HG02884 (cell line): Measurements from ENCODE around the gene PTCH2.
"Not testable (repeated sequence)": the region's sequence is repeated elsewhere in the genome, so short reads cannot be mapped to it uniquely, and the experiment has no call there.

Experiments used
- ATAC-seq: cut with Tn5 transposase; IDR thresholded peaks from one replicate; pipeline ENCODE4 v1.9.1; 2021; ENCODE audit warnings: mild to moderate bottlenecking, moderate library complexity; ENCODE audit not compliant: unreplicated experiment

The PTCH2 gene

DNA sequence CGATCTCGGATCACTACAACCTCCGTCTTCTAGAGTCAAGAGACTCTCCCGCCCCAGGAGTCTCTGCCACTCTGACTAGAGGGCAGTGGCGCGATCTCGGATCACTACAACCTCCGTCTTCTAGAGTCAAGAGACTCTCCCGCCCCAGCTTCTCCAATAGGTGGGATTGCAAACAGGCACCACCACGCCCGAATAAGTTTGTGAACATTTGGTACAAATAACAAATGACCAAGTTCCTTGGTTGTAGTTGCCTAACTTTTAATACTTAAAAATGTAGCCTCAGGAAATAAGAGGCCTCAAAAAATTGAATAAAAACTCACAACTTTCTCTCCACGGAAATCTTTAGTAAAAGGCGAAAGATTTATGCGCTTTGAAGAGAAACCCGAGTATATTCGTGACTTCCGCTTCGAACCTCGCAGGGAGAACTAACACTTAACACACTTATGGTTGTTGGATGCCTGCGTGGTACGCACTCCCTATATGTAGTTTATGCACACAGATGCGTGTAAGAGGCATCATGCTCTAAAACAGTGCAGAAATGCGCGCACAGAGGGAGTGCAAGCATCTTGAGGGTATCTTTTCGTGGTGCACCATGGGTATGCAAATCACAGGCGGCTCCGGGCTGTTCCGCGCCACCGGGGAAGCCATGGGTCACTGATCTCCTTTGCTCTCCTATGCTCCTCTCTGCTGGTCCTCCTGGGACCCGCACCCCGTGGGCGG is 23.3 kb downstream of the PTCH2 start:
- peak; percentile 87 for ATAC-seq

DNA sequence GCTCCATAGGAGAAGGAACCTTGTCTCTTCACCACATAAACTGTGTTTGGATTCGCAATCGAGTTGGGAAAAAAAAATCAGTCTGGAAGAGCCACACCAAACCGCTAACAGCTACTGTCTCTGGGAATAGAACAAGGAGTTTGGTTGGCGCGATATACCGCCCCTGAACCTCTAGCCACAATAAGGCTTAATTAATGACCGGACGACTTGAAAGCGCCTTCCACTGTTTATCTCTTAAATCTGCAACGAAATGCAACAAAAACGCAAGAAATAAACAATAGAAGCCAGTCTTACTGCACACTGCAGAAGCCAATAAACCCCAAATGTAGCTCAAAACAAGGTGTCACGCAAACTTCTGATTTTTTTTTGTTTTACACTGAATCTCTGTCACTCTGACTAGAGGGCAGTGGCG is 23.9 kb downstream of the PTCH2 start:
- no peak for ATAC-seq

DNA sequence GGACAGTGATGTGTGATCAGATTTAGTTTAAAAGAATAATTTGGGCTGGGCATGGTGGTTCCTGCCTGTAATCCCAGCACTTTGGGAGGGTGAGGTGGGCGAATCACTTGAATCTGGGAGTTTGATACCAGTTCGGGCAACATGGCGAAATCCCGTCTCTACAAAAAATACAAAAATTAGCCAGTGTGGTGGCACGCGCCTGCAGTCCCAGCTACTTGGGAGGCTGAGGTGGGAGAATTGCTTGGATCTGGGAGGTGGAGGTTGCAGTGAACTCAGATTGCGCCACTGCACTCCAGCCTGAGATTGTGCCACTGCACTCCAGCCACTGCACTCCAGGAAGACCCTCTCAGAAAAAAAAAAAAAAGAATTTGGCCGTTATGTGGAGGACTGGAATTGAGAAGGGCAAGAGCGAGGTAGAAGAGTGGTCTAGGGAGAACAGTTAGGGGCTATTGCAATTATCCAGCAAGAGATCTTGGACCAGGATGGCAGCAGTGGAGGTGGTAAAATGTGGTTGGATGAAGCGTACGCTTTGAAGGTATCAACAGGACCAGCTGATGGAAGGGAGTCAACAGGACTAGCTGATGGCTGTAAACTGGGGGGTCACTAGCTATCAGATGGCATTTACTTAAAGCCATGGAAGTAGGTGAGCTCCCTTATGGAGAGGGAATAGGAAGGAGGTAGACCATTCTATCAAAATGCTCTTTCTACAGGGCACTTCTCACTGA is 25.1 kb downstream of the PTCH2 start:
- no peak for ATAC-seq

DNA sequence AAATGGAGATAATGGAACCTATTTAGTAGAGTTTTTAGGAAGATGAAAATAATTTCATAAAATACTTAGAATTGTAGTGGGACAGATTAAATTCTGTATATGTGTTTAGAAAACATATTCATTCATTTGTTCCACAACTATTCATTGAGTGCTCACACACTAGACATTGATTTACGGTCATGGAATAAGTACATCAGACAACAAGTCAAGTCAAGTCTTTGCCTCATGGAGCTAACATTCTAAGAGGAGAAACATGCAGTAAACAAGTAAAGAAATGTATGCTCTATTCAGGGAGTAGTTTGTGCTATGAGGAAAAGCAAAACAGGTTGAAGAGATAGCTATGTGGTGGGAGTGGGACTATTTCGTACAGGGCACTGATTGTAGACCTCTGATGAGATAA is 25.7 kb downstream of the PTCH2 start:
- ATAC-seq, result no peak

DNA sequence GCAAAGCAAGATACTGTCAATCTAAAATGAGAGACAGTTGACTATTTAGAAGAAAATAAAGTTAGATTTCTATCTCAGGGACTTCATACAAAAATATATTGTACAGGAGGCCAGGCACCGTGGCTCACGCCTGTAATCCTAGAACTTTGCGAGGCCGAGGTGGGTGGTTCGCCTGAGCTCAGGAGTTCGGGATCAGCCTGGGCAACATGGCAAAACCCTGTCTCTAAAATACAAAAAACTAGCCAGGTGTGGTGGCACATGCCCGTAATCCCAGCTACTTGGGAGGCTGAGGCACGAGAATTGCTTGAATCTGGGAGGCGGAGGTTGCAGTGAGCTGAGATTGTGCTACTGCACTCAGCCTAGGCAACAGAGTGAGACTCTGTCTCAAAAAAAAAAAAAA is 27.1 kb downstream of the PTCH2 start:
- ATAC-seq, result not testable (repeated sequence)

DNA sequence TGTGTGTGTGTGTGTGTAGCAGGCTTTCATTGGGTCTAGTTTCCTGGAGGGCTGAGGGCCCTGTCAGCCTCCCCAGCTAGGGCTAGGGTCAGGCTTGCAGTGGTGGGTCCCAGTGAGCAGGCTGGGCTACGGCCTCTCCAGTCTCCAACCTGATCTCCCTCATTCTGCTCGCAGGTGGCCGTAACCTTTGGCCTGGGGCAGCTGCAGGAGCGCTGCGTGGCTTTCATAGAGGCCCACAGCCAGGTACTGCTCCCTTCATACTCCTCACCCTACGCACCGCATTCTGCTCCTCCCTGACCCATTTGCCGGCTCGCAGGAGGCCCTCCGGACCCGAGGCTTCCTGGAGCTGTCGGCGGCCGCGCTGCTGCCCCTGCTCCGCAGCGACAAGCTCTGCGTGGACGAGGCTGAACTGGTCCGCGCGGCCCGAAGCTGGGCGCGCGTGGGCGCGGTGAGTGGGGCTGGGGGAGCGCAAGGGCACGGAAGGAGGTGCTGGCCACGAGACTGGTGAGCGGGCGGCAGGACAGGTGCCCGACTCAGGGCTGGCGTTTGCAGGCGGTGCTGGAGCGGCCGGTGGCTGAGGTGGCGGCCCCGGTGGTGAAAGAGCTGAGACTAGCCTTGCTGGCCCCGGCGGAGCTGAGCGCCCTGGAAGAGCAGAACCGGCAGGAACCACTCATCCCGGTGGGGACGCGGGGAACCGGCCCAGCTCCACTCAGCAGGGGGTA is 30.1 kb downstream of the PTCH2 start:
- ATAC-seq, result no peak

DNA sequence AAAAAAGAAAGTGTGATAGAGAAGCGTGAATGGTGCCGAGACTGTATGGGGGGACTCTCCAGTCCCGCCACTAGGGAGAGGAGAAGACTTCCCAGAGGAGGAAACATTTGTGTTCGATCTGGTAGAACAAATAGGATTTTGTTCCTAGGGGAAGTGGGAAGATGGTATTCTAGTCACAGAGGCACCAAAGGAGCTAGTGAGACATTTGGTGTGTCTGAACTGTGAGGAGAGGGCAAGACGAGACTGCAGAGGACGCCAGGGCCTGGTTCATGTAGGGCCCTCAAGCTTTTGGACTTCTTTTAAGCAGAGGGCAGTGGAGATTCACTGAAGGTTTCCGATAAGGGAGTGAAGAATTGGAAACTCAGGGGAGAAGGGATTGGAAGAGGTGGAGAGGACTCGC is 31.8 kb downstream of the PTCH2 start:
- ATAC-seq, result no peak

DNA sequence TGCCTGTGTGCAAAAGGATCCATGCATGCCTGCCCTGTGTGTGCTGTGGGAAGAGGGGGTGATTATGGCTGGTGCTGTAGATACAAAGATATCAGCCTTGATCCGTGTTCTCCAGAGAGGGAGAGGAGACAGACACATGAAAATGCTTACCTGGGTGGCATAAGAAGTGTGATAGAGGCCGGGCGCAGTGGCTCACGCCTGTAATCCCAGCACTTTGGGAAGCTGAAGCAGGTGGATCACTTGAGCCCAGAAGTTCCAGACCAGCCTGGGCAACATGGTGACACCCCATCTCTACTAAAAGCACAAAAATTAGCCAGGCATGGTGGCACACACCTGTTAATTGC is 32.3 kb downstream of the PTCH2 start:
- not testable (repeated sequence) for ATAC-seq

DNA sequence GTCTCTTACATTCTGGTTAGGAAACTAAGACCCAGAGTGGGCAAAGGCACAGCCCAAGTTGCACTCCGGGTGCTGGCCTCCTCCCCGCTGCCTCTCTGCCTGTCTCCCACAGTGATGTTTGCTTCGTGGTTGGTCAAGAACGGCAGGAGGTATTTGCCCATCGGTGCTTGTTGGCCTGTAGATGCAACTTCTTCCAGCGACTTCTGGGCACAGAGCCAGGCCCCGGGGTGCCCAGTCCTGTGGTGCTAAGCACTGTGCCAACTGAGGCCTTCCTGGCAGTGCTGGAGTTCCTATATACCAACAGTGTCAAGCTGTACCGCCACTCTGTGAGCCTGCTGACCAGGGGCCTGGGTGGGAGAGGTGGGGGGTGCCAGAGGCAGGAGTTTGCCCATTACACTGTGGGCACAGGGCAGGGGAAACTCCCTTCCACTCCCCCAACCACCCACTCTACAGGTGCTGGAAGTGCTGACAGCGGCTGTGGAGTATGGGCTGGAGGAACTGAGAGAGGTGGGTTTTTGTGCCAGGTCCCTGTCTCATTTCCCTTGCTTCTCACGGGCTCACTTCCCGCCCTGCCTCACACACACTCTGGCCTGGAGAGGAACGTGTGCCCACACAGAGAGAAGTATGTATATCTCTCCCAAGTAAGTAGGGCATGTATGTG is 32.8 kb downstream of the PTCH2 start:
- no peak for ATAC-seq

DNA sequence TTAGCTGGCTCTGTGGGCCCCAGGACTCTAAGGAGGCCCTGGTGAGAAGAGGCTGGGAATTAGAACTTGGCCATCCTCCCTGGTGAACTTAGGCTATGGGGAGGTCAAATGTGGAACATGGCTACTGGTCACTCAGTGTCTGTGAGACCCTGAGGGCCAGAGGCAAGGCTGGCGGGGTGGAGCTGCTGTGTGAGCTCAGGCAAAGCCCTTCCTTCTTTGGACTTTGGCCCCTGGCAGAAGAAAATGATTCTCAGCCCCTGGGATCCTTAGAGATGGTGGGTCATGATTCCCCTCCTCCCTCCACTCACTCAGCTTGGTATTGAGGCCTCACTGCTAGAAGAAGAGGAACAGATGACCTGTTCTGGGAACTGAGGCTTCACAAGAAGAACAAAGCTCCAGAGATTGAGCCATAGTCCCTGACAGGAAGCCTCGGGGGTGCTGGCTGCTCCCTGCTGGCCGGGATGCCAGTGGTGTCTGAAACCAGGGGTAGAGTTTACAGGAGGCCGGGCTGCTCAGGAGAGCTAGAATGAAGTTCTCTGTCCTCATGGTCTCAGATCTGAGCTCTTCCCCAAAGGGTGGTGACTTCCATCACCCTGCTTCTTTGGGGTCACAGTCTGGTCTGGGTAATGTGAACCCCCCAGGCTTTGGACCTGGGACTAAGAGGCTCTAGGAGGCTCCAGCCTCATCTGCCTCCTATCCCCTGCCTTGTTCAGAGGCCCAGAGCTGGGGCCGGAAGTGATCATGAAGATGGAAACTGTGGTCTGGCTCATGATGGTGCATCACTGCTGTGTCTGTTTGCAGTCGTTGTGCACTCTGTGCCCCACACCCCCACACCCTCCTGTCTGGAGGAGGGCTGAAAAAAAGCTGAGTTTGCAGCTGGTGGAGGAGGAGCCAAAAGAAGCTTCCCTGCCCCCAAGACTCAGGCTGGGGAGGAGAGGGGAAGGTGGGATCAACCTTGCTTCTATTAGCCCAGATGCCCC is 33.8 kb downstream of the PTCH2 start:
- no peak for ATAC-seq

DNA sequence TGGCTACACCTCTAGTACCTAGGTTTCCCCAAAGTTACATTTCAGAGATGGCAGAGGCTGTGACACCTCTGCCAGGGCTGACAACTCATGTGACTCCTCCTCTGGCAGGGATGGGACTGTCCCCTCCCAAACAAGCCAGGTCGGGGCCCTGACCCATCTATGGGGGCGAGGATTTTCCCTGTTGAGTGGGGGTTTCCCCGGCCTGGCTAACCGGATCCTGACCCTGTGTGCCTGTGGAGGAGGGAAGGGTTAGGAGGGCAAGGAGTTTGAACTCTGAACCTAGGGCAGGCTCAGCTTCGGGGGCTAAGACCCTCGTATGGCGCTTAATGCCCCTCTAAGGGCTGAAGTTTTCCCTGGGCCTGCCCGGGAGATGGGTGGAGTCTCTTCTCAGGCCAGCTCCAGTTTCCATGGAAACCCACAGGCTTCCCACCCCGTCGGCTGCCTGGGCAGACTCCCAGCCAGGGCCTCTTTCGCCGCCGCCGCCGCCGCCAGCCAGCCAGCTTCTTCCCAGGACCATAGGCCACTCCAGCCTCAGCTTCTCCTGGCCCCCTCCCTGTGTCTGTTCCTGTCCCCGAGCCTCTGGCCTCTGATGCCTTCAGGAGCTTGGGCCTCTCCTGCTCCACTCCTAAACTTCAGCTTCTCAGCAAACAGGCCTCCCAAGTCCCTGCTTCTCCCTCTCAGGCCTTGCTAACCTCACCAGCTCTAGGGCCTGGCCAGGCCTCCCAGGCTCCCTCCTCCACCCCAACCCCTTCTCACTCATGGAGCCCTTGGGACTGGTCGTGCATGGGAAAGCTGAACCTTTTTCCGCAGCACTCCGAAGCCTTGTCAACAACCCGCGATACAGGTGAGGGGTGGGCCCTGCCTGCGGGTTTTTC is 34.8 kb downstream of the PTCH2 start, which contains the start of gene BTBD19:
Gene BTBD19, plus strand, starts transcription at position 461 of the 875 bp plus-strand sequence. Its CDS starts 298 bp downstream, at position 759.
- no peak for ATAC-seq

DNA sequence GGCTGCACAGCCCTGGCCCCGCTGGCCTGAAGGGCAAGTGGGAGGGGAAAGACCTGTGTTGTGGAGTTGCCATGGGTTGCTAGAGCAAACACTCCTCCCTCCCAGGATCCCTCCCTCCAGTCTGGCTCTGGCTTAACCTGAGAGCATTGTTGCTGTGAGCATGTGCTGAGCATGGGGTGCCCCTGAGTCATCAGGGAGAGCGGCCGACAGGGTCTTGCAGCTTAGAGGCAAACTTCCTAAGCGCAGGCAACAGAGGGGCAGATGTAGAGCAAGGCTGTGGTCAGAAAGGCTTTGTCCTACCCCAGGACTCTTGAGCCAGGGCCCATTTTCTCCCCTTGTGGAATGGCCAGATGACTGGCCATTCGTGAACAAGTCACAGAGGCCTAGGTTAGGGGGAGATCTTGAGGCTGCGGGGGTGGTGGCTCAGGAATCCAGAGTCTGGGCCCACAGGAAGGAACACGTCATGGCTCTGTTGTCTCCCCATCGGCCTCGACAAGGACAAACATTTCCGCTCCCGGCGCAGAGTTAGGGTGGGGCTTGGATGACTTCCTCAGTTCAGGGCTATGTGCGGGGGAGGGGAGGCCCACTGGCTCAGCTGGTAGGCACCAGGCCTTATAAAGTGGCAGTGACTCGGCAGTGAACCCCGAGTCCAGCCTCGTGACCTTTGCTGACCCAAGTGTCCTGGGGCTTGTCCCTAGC is 35.5 kb downstream of the PTCH2 start:
- ATAC-seq, result no peak

DNA sequence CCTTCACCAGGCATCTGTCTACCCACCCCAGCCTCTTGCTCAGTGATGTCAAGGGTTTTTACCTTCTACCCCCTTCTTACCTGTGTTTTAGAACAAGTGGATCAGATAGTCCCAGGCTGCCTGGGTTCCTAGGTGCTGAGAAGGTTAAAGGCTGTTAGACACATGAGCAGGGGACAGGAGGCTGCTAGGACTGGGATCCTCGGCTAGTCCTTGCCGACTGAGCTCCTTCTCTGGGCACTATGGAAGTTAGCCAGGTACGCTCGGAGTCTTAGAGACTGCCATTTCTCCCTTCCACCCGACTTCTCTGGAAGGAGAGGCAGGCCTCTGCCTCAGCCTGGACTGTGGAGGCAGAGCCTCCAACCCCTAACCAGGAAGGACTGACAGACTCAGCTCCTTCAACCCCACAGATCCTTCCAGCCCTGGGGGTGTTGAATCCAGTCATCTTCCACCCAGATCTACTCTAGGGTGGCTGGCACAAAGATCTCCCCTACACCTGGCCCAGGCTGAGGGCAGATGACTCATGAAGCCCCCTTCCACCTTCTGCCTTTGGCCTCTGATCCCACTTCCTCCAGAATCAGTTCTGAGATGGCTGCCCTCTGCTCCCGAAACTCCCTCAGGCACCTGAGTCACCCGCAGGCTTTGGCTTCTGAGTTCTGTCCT is 36.2 kb downstream of the PTCH2 start, which contains the start of gene DYNLT4:
Gene DYNLT4, minus strand, starts transcription at position 648 of the 660 bp plus-strand sequence. CDS start 683 bp downstream, outside the sequence.
- ATAC-seq, result no peak

DNA sequence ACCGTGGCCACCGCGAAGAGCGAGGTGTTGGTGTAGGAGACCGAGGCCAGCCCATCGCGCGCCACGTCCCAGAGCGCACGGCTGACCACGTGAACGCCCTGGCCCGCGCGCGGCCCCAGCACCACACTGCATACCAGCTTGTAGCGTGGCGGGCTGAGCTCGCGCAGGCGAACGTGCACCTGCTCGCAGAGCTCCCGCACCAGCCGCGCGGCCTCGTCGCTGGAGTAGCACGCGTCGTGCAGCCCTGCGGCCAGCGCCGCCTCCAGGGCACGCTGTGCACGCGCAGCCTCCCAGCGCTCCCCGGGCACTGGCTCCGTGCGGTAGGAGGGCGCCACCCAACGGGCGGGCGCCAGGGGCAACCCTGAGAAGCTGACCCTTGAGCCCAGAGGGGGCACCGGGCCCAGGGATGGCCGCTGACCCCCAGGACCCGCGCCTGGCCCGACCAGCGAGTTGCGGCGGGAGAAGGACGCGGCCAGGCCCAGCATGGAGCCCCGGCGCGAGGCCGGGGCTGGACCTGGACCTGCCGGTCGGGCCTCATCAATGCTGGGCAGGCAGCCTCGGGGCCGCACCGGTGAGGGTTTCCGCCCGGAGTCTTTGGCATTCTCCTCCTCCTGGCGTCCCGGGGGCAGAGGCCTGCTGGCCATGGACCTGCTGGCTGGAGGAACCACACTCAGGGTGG is 36.9 kb downstream of the PTCH2 start:
- ATAC-seq, result no peak

DNA sequence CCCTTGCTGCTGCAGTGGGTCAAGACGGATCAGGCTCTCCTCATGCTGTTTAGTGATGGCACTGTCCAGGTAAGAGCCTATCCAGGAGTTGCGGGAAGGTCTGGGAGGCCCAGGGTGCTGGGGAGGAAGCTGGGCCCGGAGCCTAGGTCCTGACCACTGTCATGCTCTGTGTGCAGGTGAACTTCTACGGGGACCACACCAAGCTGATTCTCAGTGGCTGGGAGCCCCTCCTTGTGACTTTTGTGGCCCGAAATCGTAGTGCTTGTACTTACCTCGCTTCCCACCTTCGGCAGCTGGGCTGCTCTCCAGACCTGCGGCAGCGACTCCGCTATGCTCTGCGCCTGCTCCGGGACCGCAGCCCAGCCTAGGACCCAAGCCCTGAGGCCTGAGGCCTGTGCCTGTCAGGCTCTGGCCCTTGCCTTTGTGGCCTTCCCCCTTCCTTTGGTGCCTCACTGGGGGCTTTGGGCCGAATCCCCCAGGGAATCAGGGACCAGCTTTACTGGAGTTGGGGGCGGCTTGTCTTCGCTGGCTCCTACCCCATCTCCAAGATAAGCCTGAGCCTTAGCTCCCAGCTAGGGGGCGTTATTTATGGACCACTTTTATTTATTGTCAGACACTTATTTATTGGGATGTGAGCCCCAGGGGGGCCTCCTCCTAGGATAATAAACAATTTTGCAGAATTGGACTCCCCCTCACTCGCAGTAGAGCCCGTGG is 37.6 kb downstream of the PTCH2 start:
- no peak for ATAC-seq

DNA sequence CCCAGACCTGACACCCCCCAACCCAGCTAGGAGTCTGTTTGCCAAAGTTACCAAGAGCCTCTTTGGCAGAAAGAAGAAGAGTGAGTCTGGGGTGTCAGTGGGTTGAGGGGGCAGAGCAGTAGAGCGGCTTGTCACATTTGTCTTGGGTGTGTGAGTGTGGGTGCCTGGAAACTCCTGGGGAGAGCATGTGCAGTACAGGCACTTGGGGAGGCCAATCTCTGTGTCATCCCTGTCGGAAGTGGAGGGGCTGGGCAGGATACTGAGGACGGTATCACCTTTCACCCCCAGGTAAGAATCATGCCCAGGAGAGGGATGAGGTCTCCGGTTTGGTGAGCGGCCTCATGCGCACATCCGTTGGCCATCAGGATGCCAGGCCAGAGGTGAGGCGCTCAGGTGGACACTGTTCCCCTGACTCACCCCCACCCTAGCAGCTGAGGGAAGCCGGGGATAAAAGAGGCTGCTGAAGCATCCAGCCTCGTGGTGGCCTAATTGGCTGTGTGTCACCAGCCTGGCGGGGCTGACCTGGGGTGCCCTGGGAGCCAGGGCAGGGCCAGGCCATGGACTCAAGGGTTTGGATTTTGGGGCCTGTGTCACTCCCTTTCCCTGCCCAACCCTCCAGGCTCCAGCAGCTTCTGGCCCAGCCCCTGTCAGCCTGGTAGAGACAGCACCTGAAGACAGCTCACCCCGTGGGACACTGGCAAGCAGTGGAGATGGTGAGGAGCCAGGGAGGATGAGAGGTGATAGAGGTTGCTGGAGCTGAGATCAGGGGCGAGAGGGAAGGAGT is 39.5 kb downstream of the PTCH2 start:
- ATAC-seq, result no peak
